ENCODE measurements around the gene GJA9.

GJA9 gene

GRCh38 chr1:38831731-38832369 lies 49.5 kb downstream of the GJA9 start:
- DNase-seq (ENCODE audit: low spot score): no peak

- DNase-seq (ENCODE audit: low spot score): no peak
These were observed 52.0 kb downstream of the GJA9 start for GRCh38 chr1:38829368-38829767.

- DNase-seq (ENCODE audit: low spot score): no peak
These were observed 54.1 kb downstream of the GJA9 start for GRCh38 chr1:38827318-38827717.

- DNase-seq (ENCODE audit: low spot score): no peak
These were observed 54.5 kb downstream of the GJA9 start for GRCh38 chr1:38826886-38827285.

GRCh38 chr1:38826262-38826661 lies 55.1 kb downstream of the GJA9 start:
- no peak for DNase-seq (ENCODE audit: low spot score)
